ENCODE results near the gene ATG9B.
"Not testable (repeated sequence)": the region's sequence is repeated elsewhere in the genome, so short reads cannot be mapped to it uniquely, and the experiment has no call there.

ATG9B gene

GRCh38 chr7:151038951-151039849 is 14.9 kb upstream of the ATG9B start:
- DNase-seq (ENCODE audit: low read depth): peak; percentile 21

- no peak for DNase-seq (ENCODE audit: low read depth)
Observed at GRCh38 chr7:151035902-151036301, 11.6 kb upstream of the ATG9B start.

- DNase-seq (ENCODE audit: low read depth): no peak
Observed at GRCh38 chr7:151035026-151035717, 10.9 kb upstream of the ATG9B start.

DNA sequence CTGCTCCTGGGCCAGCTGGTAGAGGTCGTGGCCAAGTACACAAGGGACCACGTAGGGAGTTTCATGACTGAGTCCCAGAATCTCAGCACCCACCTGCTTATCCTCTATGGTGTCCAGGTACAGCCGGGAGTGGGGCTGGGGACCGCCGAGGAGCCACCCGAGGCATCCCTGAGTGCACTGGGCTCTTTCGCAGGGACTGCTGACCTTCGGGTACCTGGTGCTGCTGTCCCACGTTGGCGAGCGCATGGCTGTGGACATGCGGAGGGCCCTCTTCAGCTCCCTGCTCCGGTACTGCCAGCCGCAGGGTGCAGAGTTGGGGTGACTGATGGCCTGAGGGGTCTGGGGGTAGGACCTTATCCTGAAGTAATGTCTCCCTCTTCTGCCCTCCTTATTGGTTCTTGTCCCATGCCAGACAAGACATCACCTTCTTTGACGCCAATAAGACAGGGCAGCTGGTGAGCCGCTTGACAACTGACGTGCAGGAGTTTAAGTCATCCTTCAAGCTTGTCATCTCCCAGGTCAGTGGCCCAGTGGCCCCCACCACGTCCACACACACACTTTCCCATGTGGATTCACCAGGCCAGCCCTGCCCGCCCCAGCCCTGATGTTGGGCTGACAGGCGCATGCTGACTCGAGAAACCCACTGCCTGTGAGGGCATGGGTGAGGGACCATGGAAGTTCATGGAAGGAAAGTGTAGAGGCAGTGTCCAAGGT is 10.2 kb upstream of the ATG9B start:
- DNase-seq (ENCODE audit: low read depth): no peak

GRCh38 chr7:151033864-151034249 is 9.6 kb upstream of the ATG9B start:
- no peak for DNase-seq (ENCODE audit: low read depth)

DNA sequence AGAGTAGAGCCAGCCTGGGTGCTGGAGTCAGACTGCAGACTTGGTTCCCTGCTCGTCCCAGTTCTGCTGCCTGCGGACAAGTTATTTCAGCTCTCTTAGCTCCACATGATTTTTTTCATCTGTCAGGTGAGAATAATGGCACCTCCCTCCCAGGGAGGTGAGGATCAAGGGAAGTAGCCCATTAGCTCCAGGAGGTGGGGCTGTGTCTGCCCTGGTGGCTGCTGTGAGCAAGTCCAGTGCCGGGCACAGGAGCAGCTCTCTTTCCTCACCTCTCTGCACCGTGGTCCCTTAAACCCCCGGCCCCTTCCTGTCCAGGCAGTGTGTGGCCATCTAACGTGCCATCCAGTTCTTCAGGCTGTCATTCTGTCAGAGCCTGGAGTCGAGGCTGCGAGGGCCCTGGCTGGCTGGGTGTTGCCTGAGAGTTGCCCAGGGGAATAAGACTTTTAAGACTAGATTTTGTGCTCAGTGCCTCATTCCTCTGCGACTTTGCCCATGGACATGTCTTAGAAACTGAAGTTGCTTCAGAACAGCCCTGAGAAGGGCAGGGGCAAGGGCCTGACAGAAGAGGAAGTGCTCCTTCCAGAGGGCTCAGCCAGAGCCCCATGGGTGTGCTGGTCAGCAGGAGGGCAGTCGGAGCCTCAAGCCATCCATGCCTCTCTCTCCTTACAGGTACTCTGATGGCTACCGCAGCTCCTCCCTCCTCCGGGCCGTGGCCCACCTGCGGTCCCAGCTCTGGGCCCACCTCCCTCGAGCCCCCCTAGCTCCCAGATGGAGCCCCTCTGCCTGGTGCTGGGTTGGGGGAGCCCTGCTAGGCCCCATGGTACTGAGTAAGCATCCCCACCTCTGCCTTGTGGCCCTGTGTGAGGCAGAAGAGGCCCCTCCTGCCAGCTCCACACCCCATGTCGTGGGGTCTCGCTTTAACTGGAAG is 8.9 kb upstream of the ATG9B start:
- no peak for DNase-seq (ENCODE audit: low read depth)

DNA sequence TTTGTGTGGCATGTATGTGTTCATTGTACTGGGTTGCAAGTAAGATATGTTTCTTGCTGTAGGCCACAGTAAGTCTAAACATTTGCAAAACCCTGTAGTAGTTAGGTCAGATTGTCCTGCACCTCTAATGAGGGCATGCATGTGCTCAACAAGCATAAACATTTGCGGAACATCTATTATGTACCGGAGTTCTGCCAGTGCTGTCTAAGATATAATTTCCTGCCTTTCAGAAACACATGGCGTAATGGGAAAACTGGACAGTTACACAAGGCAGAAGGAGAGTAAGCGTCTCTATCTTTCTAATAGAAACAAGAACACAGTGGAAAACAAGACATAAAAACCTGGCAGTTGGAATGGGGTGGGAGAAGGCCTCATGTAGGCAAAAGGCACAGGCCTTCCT is 6.7 kb upstream of the ATG9B start:
- no peak for DNase-seq (ENCODE audit: low read depth)

DNA sequence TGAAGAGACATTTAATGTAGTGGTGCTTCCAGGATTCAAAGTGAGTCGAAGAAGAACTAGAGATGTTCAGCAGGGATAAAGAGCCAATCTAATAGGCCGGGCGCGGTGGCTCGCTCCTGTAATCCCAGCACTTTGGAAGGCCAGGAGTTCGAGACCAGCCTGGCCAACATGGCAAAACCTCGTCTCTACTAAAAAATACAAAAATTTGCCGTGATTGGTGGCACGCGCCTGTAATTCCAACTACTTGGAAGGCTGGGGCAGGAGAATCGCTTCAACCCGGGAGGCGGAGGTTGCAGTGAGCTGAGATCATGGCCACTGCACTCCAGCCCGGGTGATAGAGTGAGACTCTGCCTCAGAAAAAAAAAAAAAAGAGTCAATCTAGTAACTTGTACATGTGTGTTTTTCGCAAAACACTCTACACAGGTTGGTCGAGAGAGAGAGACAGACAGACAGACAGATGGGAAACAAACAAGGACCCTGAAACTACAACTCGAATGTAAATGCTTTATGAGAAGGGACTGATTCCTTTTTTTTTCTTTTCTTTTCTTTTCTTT is 4.7 kb upstream of the ATG9B start:
- no peak for DNase-seq (ENCODE audit: low read depth)

DNA sequence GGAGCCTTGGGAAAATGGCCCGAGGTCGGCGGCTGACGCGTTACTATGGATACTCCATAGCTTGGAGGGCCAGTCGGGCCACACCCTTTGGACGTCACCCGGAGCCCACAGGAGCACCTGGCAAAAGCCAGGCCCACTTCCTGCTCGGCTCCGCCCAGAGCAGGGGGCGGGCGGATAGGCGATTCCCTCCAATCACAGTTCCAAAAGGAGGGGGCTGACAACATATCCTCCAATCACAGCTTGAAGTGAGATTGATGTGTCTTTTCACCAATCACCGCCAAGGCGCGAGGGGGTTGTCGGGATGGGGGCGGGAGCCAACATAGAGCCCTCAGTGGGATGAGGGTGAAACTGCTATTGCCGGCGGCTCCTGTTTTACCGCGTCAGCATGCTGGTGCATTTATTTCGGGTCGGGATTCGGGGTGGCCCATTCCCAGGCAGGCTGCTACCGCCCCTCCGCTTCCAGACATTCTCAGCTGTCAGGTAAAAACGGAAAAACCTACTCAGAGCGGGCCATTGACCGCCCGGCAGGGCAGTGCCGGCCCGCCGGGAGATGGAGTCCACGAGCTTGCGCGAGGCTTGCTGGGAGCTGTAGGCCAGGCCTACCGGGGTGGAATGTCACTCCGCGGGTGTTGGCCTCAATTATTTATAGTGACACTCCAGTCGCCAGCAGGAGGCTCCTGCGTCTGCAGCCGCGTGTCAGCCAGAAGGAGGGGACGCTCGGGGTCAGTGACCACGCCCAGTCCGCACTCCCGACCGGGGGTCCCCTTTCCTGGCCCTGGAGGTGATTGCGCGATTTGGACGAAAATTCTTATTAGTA is 4.0 kb upstream of the ATG9B start, which contains the start of gene ABCB8:
TSS of gene ABCB8 (plus strand) at position 320 of the 817 bp plus-strand sequence. CDS start at position 386, 66 bp downstream.
- DNase-seq (ENCODE audit: low read depth): peak; percentile 96

GRCh38 chr7:151027728-151028130 is 3.4 kb upstream of the ATG9B start:
- DNase-seq (ENCODE audit: low read depth): not testable (repeated sequence)

DNA sequence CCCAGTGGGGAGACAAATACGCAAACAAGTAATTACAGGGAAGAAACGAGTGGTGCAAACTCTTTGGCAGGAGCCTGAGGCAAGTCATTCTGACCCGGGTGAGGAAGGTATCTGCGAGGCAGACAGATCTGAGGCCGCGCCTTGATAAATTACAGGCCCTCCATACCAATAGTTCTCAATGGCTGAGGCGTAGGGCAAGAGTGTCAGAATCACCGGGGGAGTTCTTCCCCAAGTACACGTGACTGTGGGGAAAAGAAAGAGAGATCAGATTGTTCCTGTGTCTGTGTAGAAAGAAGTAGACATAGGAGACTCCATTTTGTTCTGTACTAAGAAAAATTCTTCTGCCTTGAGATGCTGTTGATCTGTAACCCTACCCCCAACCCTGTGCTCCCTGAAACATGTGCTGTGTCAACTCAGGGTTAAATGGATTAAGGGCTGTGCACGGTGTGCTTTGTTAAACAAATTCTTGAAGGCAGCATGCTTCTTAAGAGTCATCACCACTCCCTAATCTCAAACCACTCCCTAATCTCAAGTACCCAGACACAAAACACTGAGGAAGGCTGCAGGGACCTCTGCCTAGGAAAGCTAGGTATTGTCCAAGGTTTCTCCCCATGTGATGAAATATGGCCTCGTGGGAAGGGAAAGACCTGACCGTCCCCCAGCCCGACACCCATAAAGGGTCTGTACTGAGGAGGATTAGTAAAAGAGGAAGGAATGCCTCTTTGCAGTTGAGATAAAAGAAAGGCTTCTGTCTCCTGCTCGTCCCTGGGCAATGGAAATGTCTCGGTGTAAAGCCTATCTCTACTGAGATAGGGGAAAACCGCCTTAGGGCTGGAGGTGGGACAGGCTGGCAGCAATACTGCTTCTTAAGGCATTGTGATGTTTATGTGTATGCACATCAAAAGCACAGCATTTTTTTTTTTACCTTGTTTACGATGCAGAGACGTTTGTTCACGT is 2.8 kb upstream of the ATG9B start:
- not testable (repeated sequence) for DNase-seq (ENCODE audit: low read depth)

GRCh38 chr7:151025924-151026671 is 1.8 kb upstream of the ATG9B start:
- no peak for DNase-seq (ENCODE audit: low read depth)

GRCh38 chr7:151023232-151023631 is 1.1 kb downstream of the ATG9B start:
- DNase-seq (ENCODE audit: low read depth): no peak

GRCh38 chr7:151020231-151020630 is 4.1 kb downstream of the ATG9B start:
- DNase-seq (ENCODE audit: low read depth): no peak

DNA sequence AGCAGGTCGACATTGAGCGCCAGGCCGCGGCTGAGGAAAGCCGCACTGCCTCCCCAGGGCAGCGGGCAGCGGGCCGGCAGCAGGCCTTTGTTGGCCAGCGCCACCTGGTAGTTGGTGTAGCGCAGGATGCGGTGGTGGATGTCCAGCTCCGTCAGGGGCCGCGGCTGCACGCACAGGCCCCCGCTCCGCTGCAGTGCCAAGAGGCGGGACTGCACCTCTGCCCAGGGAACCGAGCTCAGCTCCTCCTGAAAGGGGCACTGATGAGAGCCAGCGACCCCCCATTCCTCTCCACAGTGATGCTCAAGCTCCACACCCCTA is 5.2 kb downstream of the ATG9B start:
- no peak for DNase-seq (ENCODE audit: low read depth)

DNA sequence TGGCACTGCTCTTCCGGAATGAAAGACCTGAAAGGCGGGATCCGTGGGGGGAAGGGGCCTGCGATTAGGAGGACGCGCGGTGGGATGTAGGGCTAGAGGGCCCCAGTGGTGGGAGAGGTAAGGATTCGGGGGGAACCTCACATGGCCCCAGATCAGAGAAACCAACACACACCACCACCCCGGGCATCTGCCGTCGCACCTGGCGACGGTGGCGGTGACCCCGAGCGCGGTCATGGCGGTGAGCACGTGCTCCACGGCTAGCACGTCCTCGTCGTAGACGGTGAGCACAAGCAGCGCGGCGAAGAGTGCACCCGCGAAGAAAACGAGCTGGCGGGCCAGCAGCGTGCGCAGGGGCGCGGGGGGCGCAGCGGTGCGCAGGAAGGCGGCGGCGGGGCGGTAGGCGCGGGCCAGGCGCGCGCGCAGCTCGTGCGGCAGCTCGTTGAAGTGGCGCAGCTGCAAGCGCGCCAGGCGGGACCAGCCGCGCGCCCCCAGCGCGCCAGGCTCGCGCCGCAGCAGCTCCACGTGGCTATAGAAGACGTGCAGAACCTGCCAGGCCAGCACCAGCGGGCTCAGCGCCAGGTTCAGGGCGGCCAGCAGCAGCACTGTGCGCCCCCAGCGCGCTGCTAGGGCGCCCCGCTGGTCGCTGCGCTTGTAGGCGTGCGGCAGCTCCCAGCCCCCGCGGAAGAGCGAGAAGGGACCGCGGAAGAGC is 5.7 kb downstream of the ATG9B start:
- DNase-seq (ENCODE audit: low read depth): no peak

DNA sequence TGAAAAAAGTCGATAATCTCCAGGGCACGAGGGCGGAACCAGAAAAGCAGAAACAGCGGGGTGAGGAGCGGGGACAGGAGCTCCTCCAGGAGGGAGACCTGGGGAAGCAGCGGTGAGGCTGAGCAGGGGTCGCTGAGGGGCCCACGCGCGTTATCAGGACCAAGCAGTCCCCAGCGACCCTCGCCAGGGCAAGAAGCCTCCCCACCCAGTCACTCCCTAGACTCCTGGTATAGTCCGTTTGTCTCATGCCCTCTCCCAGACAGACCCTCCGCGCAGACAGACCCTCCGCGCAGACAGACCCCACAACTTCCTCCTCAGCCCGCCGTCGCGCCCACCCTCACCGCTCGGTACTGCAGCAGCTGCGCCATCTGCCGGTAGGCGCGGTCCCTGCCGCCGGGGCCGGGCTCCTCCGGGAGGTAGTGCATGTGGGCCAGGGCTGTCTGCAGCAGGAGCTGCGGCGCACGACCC is 6.3 kb downstream of the ATG9B start:
- DNase-seq (ENCODE audit: low read depth): peak; percentile 77

Data from activated T-cell treated with anti-CD3 and anti-CD28 coated beads for 1 hour (primary cell).